ENCODE measurements around the gene SYNGR3. TPM values are rescaled to one million over a fixed set of nuclear protein-coding genes. Genes with fewer than 3 reads are reported as not detected.

SYNGR3 gene
- total and polyA plus RNA-seq, 2 donors (not counting 1 experiment from before 2014, with no cell fraction given), result 1.8 TPM

DNA sequence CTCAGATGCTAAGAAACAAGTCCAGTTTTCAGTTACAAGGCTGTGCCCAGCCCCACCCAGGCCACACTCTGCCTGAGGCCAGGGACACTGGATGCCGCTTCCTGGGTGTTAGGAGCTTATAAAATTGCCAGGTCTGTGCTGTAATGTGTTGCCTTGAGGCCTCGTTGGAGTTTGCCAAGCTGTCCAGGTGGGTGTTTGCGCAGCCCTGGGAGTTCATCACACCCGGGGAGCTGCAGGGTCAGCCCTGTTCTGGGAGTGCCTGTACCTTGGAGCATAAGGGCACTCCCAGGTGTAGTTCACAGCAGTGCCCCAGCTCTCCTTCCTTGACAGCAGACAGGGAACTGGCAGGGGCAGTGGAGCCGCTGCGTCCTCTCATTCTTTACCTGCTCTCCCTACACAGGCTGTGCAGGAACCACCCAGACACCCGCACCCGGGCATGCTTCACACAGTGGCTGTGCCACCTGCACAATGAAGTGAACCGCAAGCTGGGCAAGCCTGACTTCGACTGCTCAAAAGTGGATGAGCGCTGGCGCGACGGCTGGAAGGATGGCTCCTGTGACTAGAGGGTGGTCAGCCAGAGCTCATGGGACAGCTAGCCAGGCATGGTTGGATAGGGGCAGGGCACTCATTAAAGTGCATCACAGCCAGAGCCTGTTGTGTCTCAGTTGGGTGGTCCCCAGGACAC, 4.2 kb upstream of the SYNGR3 start:
- no peak overlapping the region for H3K27ac ChIP-seq (ENCODE audit: insufficient read depth, low read length)
- TF ChIP-seq EZH2 (IDR thresholded peaks at IDR 0.05; ENCODE audit: low read length, missing control alignments), result no peak
- TF ChIP-seq, protein P1, sequence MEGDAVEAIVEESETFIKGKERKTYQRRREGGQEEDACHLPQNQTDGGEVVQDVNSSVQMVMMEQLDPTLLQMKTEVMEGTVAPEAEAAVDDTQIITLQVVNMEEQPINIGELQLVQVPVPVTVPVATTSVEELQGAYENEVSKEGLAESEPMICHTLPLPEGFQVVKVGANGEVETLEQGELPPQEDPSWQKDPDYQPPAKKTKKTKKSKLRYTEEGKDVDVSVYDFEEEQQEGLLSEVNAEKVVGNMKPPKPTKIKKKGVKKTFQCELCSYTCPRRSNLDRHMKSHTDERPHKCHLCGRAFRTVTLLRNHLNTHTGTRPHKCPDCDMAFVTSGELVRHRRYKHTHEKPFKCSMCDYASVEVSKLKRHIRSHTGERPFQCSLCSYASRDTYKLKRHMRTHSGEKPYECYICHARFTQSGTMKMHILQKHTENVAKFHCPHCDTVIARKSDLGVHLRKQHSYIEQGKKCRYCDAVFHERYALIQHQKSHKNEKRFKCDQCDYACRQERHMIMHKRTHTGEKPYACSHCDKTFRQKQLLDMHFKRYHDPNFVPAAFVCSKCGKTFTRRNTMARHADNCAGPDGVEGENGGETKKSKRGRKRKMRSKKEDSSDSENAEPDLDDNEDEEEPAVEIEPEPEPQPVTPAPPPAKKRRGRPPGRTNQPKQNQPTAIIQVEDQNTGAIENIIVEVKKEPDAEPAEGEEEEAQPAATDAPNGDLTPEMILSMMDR (conservative IDR thresholded peaks at IDR 0.05 in 1 of 2, IDR thresholded peaks at IDR 0.05 in 1 of 2; ENCODE audit: low read depth in 1 of 2, low read length in 2 of 2), result no peak
- peaks cover 14% of the 10 kb centered on the region for H3K36me3 ChIP-seq (ENCODE audit: control insufficient read depth, insufficient read depth, low read length)
- H3K4me3 ChIP-seq (replicated peaks in 1 of 4; ENCODE audit: control extremely low read depth in 1 of 4, insufficient read depth in 1 of 4, low read depth in 3 of 4, low read length in 4 of 4), result peak overlapping the region in 3 of 4 experiments; percentile 73 to 80 (median 74)
- no peak overlapping the region for H2AFZ ChIP-seq (ENCODE audit: low read length)
- H3K27me3 ChIP-seq (ENCODE audit: control insufficient read depth, insufficient read depth, low read length), result peaks cover 21% of the 10 kb centered on the region
- H4K20me1 ChIP-seq (ENCODE audit: control insufficient read depth, extremely low read depth, insufficient read depth, low read length), result no peaks in the 10 kb centered on the region
- no peaks in the 10 kb centered on the region for H3K9me3 ChIP-seq (ENCODE audit: control insufficient read depth, insufficient read depth, low read depth, low read length)
- peak overlapping the region; percentile 100 for H3K4me2 ChIP-seq (ENCODE audit: extremely low read depth, insufficient read depth, low read length)
- peaks cover 11% of the 10 kb centered on the region for H3K79me2 ChIP-seq (ENCODE audit: control insufficient read depth, insufficient read depth, low read length)
- no peak overlapping the region for H3K9ac ChIP-seq (ENCODE audit: insufficient read depth, low read length)
- H3K4me1 ChIP-seq (ENCODE audit: control insufficient read depth, extremely low read depth, insufficient read depth, low read length), result peaks cover 11% of the 10 kb centered on the region
- DNase-seq (ENCODE audit: low read depth in 2 of 2), result no peak

DNA sequence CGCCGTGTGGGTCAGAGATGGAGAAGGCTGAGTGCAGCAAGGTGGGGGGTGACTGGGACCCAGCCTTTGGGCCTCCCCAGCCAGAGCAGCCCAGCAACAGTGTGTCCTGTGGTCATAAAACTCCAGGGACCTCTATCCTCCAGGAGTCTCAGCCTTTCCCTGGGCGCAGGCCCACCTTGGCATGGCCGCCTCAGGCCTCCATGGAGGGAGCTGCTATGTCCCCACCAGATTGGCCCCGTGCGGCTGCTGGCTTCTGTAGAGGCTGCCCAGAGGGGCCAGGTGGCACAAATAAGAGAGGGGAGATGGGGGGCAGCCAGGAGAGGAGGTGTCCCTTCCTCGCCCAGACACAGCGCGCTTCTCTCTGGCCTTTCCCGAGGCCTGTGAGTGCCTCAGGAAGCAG, 2.6 kb upstream of the SYNGR3 start:
- TF ChIP-seq, protein P1 (conservative IDR thresholded peaks at IDR 0.05 in 1 of 2, IDR thresholded peaks at IDR 0.05 in 1 of 2; ENCODE audit: low read depth in 1 of 2, low read length in 2 of 2), result no peak
- TF ChIP-seq EZH2 (IDR thresholded peaks at IDR 0.05; ENCODE audit: low read length, missing control alignments), result no peak
- no peak overlapping the region for H3K4me3 ChIP-seq (replicated peaks in 1 of 4; ENCODE audit: control extremely low read depth in 1 of 4, insufficient read depth in 1 of 4, low read depth in 3 of 4, low read length in 4 of 4)
- peaks cover 11% of the 10 kb centered on the region for H3K79me2 ChIP-seq (ENCODE audit: control insufficient read depth, insufficient read depth, low read length)
- no peak overlapping the region for H3K4me2 ChIP-seq (ENCODE audit: extremely low read depth, insufficient read depth, low read length)
- H4K20me1 ChIP-seq (ENCODE audit: control insufficient read depth, extremely low read depth, insufficient read depth, low read length), result no peaks in the 10 kb centered on the region
- H3K27me3 ChIP-seq (ENCODE audit: control insufficient read depth, insufficient read depth, low read length), result peaks cover 21% of the 10 kb centered on the region
- H3K36me3 ChIP-seq (ENCODE audit: control insufficient read depth, insufficient read depth, low read length), result peaks cover 14% of the 10 kb centered on the region
- H3K9me3 ChIP-seq (ENCODE audit: control insufficient read depth, insufficient read depth, low read depth, low read length), result no peaks in the 10 kb centered on the region
- peaks cover 14% of the 10 kb centered on the region for H3K4me1 ChIP-seq (ENCODE audit: control insufficient read depth, extremely low read depth, insufficient read depth, low read length)
- H3K9ac ChIP-seq (ENCODE audit: insufficient read depth, low read length), result no peak overlapping the region
- no peak for DNase-seq (ENCODE audit: low read depth in 2 of 2)
- H2AFZ ChIP-seq (ENCODE audit: low read length), result no peak overlapping the region
- H3K27ac ChIP-seq (ENCODE audit: insufficient read depth, low read length), result no peak overlapping the region

DNA sequence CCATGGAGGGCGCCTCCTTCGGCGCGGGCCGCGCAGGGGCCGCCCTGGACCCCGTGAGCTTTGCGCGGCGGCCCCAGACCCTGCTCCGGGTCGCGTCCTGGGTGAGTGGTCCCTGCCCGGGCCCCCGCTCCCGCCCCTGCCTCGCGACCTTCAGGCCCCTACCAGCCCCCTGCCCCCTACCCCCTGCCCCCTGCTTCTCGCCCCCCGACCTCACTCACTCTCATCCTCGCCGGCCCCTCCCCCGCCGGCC, 256 bp downstream of the SYNGR3 start:
- H2AFZ ChIP-seq (ENCODE audit: low read length), result no peak overlapping the region

More for the DNA sequence above, 256 bp downstream of the SYNGR3 start:
- Histone ChIP-seq H3K4me3 (replicated peaks in 1 of 4; ENCODE audit: control extremely low read depth in 1 of 4, insufficient read depth in 1 of 4, low read depth in 3 of 4, low read length in 4 of 4) (peak overlapping the region in 1 of 4 experiments; percentile 37), H3K27me3 (ENCODE audit: control insufficient read depth, insufficient read depth, low read length) (peaks cover 21% of the 10 kb centered on the region), H3K79me2 (ENCODE audit: control insufficient read depth, insufficient read depth, low read length) (peaks cover 8% of the 10 kb centered on the region), H3K9ac (ENCODE audit: insufficient read depth, low read length) (no peak overlapping the region), H3K4me1 (ENCODE audit: control insufficient read depth, extremely low read depth, insufficient read depth, low read length) (peaks cover 12% of the 10 kb centered on the region), H4K20me1 (ENCODE audit: control insufficient read depth, extremely low read depth, insufficient read depth, low read length) (no peaks in the 10 kb centered on the region), H3K36me3 (ENCODE audit: control insufficient read depth, insufficient read depth, low read length) (peaks cover 14% of the 10 kb centered on the region), H3K27ac (ENCODE audit: insufficient read depth, low read length) (no peak overlapping the region), H3K9me3 (ENCODE audit: control insufficient read depth, insufficient read depth, low read depth, low read length) (no peaks in the 10 kb centered on the region), H3K4me2 (ENCODE audit: extremely low read depth, insufficient read depth, low read length) (no peak overlapping the region)
- DNase-seq (ENCODE audit: low read depth in 2 of 2), result no peak
- TF ChIP-seq EZH2 (IDR thresholded peaks at IDR 0.05; ENCODE audit: low read length, missing control alignments), result no peak
- TF ChIP-seq, protein P1 (conservative IDR thresholded peaks at IDR 0.05 in 1 of 2, IDR thresholded peaks at IDR 0.05 in 1 of 2; ENCODE audit: low read depth in 1 of 2, low read length in 2 of 2), result no peak

All from fibroblast of lung (primary cell).